OCI-LY3 (cell line): ENCODE data around the gene LGR4.

ENCODE experiments used
- H2AFZ ChIP-seq: fragments of 200-600, 300-600 bp; shearing (Covaris generic); 2 replicates; pipeline ENCODE4 v1.6.0; 2014; ENCODE audit warnings: antibody characterized with exemption, low read depth, low read length
- H3K27ac ChIP-seq: fragments of 200-600, 300-600 bp; sonication (generic); 2 replicates; pipeline ENCODE4 v1.5.1; 2014; ENCODE audit warnings: mild to moderate bottlenecking, low read length, moderate library complexity, mixed read lengths
- H3K27me3 ChIP-seq: fragments of 200-600, 300-600 bp; sonication (generic); 2 replicates; pipeline ENCODE4 v1.6.1; 2014; ENCODE audit warnings: low read depth, low read length, mixed read lengths
- H3K36me3 ChIP-seq: fragments of 200-600, 300-600 bp; sonication (generic); replicated peaks from 2 replicates; pipeline ENCODE3; 2014; ENCODE audit warnings: low read depth, low read length, mixed read lengths
- H3K4me1 ChIP-seq: fragments of 300-600, 200-600 bp; sonication (generic); 2 replicates; pipeline ENCODE4 v1.6.1; 2014; ENCODE audit warnings: low read length, mixed read lengths
- H3K4me2 ChIP-seq: fragments of 200-600, 300-600 bp; sonication (generic); 2 replicates; pipeline ENCODE4 v1.6.1; 2014; ENCODE audit warnings: low read length, mixed read lengths
- H3K4me3 ChIP-seq: fragments of 300-600, 200-600 bp; sonication (generic); 2 replicates; pipeline ENCODE4 v1.5.1; 2014; ENCODE audit warnings: antibody characterized with exemption, mild to moderate bottlenecking, low read length, moderate library complexity
- H3K79me2 ChIP-seq: fragments of 300-600, 200-600 bp; shearing (Covaris generic); 2 replicates; pipeline ENCODE4 v1.6.1; 2014; ENCODE audit warnings: mild to moderate bottlenecking, low read length, mixed read lengths
- H3K9ac ChIP-seq: fragments of 300-600, 200-600 bp; shearing (Covaris generic); 2 replicates; pipeline ENCODE4 v1.6.0; 2014; ENCODE audit warnings: mild to moderate bottlenecking, low read length, moderate library complexity
- H3K9me3 ChIP-seq: fragments of 200-600, 300-600 bp; shearing (Covaris generic); 2 replicates; pipeline ENCODE4 v1.6.1; 2014; ENCODE audit warnings: low read length, mixed read lengths; ENCODE audit not compliant: insufficient read depth
- H4K20me1 ChIP-seq: fragments of 200-600, 300-600 bp; sonication (generic); 2 replicates; pipeline ENCODE4 v1.6.1; 2016; ENCODE audit warnings: low read length, mixed read lengths; ENCODE audit not compliant: insufficient read depth
- CTCF ChIP-seq: fragments of 200-600, 300-600 bp; sonication (generic); IDR thresholded peaks from 2 replicates; pipeline ENCODE4 v1.5.1; 2014; ENCODE audit warnings: antibody characterized with exemption, low read length, low read depth
- EZH2phosphoT487 ChIP-seq: fragments of 200-600 bp; shearing (Covaris generic); IDR thresholded peaks from 2 replicates; pipeline ENCODE4 v1.6.1; 2018; ENCODE audit warnings: antibody characterized with exemption, mixed run types, low read depth

The LGR4 gene

GRCh38 chr11:27470826-27471588 is 1.6 kb downstream of the LGR4 start:
- peak overlapping the region; percentile 47; the same call in 1 of the 2 replicates for H2AFZ ChIP-seq
- no peak overlapping the region for H3K27ac ChIP-seq
- peak overlapping the region; percentile 94 for H3K4me2 ChIP-seq
- no peaks in the 10 kb centered on the region for H3K36me3 ChIP-seq
- H3K4me3 ChIP-seq: peak overlapping the region; percentile 93
- H3K9me3 ChIP-seq: no peaks in the 10 kb centered on the region
- peaks cover 39% of the 10 kb centered on the region for H3K27me3 ChIP-seq
- H3K79me2 ChIP-seq: no peaks in the 10 kb centered on the region
- peak overlapping the region; percentile 66 for H3K9ac ChIP-seq
- H3K4me1 ChIP-seq: peaks cover 38% of the 10 kb centered on the region
- no peak for TF ChIP-seq CTCF
- no peak for TF ChIP-seq EZH2phosphoT487
- H4K20me1 ChIP-seq: peaks cover 16% of the 10 kb centered on the region; the same call in 1 of the 2 replicates

- H3K4me2 ChIP-seq: peak overlapping the region; percentile 94
- peaks cover 47% of the 10 kb centered on the region for H3K27me3 ChIP-seq
- peak overlapping the region; percentile 42; the same call in 1 of the 2 replicates for H3K27ac ChIP-seq
- no peaks in the 10 kb centered on the region for H3K9me3 ChIP-seq
- no peaks in the 10 kb centered on the region for H3K79me2 ChIP-seq
- H3K4me3 ChIP-seq: peak overlapping the region; percentile 93
- TF ChIP-seq EZH2phosphoT487: no peak
- no peak for TF ChIP-seq CTCF
- no peak overlapping the region for H2AFZ ChIP-seq
- peaks cover 16% of the 10 kb centered on the region; the same call in 1 of the 2 replicates for H4K20me1 ChIP-seq
- H3K36me3 ChIP-seq: no peaks in the 10 kb centered on the region
- H3K9ac ChIP-seq: no peak overlapping the region
- H3K4me1 ChIP-seq: peaks cover 38% of the 10 kb centered on the region
Observed at GRCh38 chr11:27470166-27470565, 2.4 kb downstream of the LGR4 start.

- peaks cover 16% of the 10 kb centered on the region; the same call in 1 of the 2 replicates for H4K20me1 ChIP-seq
- peaks cover 50% of the 10 kb centered on the region for H3K27me3 ChIP-seq
- H3K27ac ChIP-seq: peak overlapping the region; percentile 42
- peak overlapping the region; percentile 93 for H3K4me3 ChIP-seq
- no peak overlapping the region for H3K9ac ChIP-seq
- no peaks in the 10 kb centered on the region for H3K9me3 ChIP-seq
- TF ChIP-seq CTCF: no peak
- 0 out of 2 replicates have a peak, but pooled peaks have one; percentile 32 for TF ChIP-seq EZH2phosphoT487
- peak overlapping the region; percentile 94 for H3K4me2 ChIP-seq
- peaks cover 38% of the 10 kb centered on the region for H3K4me1 ChIP-seq
- H2AFZ ChIP-seq: no peak overlapping the region
- H3K79me2 ChIP-seq: no peaks in the 10 kb centered on the region
- H3K36me3 ChIP-seq: no peaks in the 10 kb centered on the region
Observed at GRCh38 chr11:27468995-27469695, 3.4 kb downstream of the LGR4 start.
